Smooth muscle cell (in vitro differentiated cells): ENCODE data around the gene METRN. TPM values are rescaled to one million over a fixed set of nuclear protein-coding genes. Genes with fewer than 3 reads are reported as not detected.

ENCODE experiments used
- DNase-seq: peaks from one replicate; lab custom pipeline; 2025; ENCODE audit not compliant: unreplicated experiment; lab: John Stamatoyannopoulos, UW
- H2AFZ ChIP-seq: fragments of 200-600 bp; sonication (generic); 2 replicates; pipeline ENCODE4 v1.6.0; 2016; ENCODE audit warnings: antibody characterized with exemption, low read depth, mild to moderate bottlenecking
- H3F3A ChIP-seq: fragments of 200-600 bp; sonication (generic); 2 replicates; pipeline ENCODE4 v1.6.0; 2017; ENCODE audit warnings: antibody characterized with exemption, low read depth
- H3K27ac ChIP-seq: fragments of 200-600 bp; sonication (generic); 2 replicates; pipeline ENCODE4 v1.5.1; 2016; ENCODE audit warnings: low read depth, mild to moderate bottlenecking
- H3K27me3 ChIP-seq: fragments of 200-600 bp; sonication (generic); 2 replicates; pipeline ENCODE4 v1.6.1; 2016; ENCODE audit warnings: low read depth, mild to moderate bottlenecking
- H3K36me3 ChIP-seq: fragments of 200-600 bp; sonication (generic); 2 replicates; pipeline ENCODE4 v1.5.1; 2016; ENCODE audit warnings: low read depth
- H3K4me1 ChIP-seq: fragments of 200-600 bp; sonication (generic); 2 replicates; pipeline ENCODE4 v1.5.1; 2016; ENCODE audit warnings: low read depth
- H3K4me2 ChIP-seq: fragments of 200-600 bp; sonication (generic); 2 replicates; pipeline ENCODE4 v1.6.0; 2016; ENCODE audit warnings: mild to moderate bottlenecking
- H3K4me3 ChIP-seq: fragments of 200-600 bp; sonication (generic); 2 replicates; pipeline ENCODE4 v1.5.1; 2016; ENCODE audit warnings: mild to moderate bottlenecking
- H3K79me2 ChIP-seq: fragments of 200-600 bp; sonication (generic); 2 replicates; pipeline ENCODE4 v1.6.0; 2016; ENCODE audit warnings: low read depth, mild to moderate bottlenecking
- H3K9ac ChIP-seq: fragments of 200-600 bp; sonication (generic); 2 replicates; pipeline ENCODE4 v1.6.0; 2016; ENCODE audit warnings: low read depth
- H3K9me3 ChIP-seq: fragments of 200-600 bp; sonication (generic); replicated peaks from 2 replicates; pipeline ENCODE4 v1.5.1; 2016; ENCODE audit warnings: low read depth
- H4K20me1 ChIP-seq: fragments of 200-600 bp; sonication (generic); 2 replicates; pipeline ENCODE4 v1.6.0; 2016; ENCODE audit warnings: low read depth
- CTCF ChIP-seq: fragments of 200-600 bp; sonication (generic); IDR thresholded peaks from 2 replicates; pipeline ENCODE4 v1.5.1; 2017; ENCODE audit warnings: borderline replicate concordance, mild to moderate bottlenecking, antibody characterized with exemption; ENCODE audit not compliant: insufficient read depth, poor library complexity, severe bottlenecking
- WGBS: methylation state at CpG from one replicate; pipeline ENCODE4 v1.1.7; 2016; ENCODE audit warnings: low lambda C conversion rate; 5-methylcytosine and 5-hydroxymethylcytosine counted together
- polyA plus RNA-seq: library from polyadenylated mRNA; unstranded; fragments of >200 nt; fragmentation: Nextera tagmentation; extraction: Ambion mirVana; gene quantifications from 2 replicates; pipeline ENCODE4 v1.2.1, GENCODE V29; 2016
- total RNA-seq: library from RNA; depleted of rRNA; stranded (reverse); fragments of >200 nt; gene quantifications from 2 replicates; pipeline ENCODE4 v1.2.3, GENCODE V29; 2014

METRN gene
- total and polyA plus RNA-seq, 2 experiments from 2014 or later: 30.6 to 193 TPM

DNA sequence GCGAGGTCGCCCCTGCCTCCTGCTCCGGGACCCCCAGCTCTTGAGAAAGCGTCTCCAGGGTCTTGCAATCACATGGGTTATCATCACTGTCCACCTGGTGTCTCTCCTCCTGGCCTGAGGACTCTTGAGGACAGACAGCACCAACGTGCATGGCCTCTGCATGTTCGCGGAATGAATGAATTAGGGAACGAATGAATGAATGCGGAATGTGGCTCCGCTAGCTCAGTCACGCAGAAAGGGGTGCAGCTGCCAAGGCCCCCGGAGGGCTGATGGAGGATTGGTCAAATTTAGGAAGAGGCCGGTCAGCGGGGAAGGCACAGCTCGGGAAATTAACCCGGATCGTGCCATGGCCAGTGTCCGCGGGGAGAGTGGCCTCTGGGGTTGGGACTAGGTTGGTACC lies 12.6 kb upstream of the METRN start:
- no peaks in the 10 kb centered on the region for H3K9me3 ChIP-seq
- no peaks in the 10 kb centered on the region for H3K4me1 ChIP-seq
- H3K27me3 ChIP-seq: peaks cover 88% of the 10 kb centered on the region
- no peak overlapping the region for H3K4me3 ChIP-seq
- no peak overlapping the region for H3K4me2 ChIP-seq
- H2AFZ ChIP-seq: no peak overlapping the region
- WGBS: 87% methylated on average over 19 of the region's 19 CpGs
- H3F3A ChIP-seq: no peaks in the 10 kb centered on the region
- H3K27ac ChIP-seq: no peak overlapping the region
- no peak for DNase-seq
- peaks cover 7% of the 10 kb centered on the region for H4K20me1 ChIP-seq
- H3K9ac ChIP-seq: no peak overlapping the region
- no peaks in the 10 kb centered on the region for H3K79me2 ChIP-seq
- H3K36me3 ChIP-seq: no peaks in the 10 kb centered on the region
- no peak for TF ChIP-seq CTCF

GRCh38 chr16:703406-703805 lies 11.5 kb upstream of the METRN start:
- no peaks in the 10 kb centered on the region for H3K4me1 ChIP-seq
- H3K27me3 ChIP-seq: peaks cover 92% of the 10 kb centered on the region
- DNase-seq: no peak
- no peaks in the 10 kb centered on the region for H3F3A ChIP-seq
- no peak overlapping the region for H3K9ac ChIP-seq
- no peak overlapping the region for H3K4me3 ChIP-seq
- no peaks in the 10 kb centered on the region for H3K36me3 ChIP-seq
- H3K27ac ChIP-seq: no peak overlapping the region
- no peaks in the 10 kb centered on the region for H3K9me3 ChIP-seq
- TF ChIP-seq CTCF: no peak
- peaks cover 7% of the 10 kb centered on the region for H4K20me1 ChIP-seq
- H3K79me2 ChIP-seq: no peaks in the 10 kb centered on the region
- no peak overlapping the region for H2AFZ ChIP-seq
- H3K4me2 ChIP-seq: no peak overlapping the region
- 90% methylated on average over 12 of the region's 12 CpGs for WGBS

DNA sequence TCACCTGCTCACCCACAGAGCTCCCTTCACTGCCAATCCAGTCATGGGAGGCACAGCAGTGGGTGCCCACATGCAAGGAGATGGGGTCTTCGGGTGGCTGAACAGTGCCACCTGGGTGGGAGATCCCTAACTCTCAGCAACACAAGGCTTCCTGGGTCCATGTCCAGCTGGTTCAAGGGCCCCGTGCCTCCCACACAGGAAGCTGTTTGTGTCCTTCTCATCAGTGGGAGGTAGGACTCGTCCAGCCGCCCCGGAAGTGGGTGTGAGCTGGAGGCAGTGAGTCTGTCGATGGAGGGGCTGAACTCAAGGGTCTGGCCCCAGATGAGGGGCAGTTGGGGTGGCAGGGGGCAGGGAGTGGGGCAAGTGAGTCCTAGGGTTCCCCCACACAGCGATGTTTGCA lies 10.9 kb upstream of the METRN start:
- Histone ChIP-seq H4K20me1 (peaks cover 7% of the 10 kb centered on the region), H3K4me3 (no peak overlapping the region), H3K9ac (no peak overlapping the region), H3F3A (no peaks in the 10 kb centered on the region), H2AFZ (no peak overlapping the region), H3K4me1 (no peaks in the 10 kb centered on the region), H3K27me3 (peaks cover 93% of the 10 kb centered on the region), H3K79me2 (no peaks in the 10 kb centered on the region), H3K36me3 (no peaks in the 10 kb centered on the region), H3K27ac (no peak overlapping the region), H3K4me2 (no peak overlapping the region), H3K9me3 (no peaks in the 10 kb centered on the region)
- WGBS: 83% methylated on average over 7 of the region's 7 CpGs
- TF ChIP-seq CTCF: no peak
- DNase-seq: no peak

- Histone ChIP-seq H3K9ac (no peak overlapping the region), H3K4me1 (peaks cover 2% of the 10 kb centered on the region), H3K4me2 (no peak overlapping the region), H3K4me3 (no peak overlapping the region), H3F3A (no peaks in the 10 kb centered on the region), H3K27me3 (peaks cover 87% of the 10 kb centered on the region), H3K27ac (no peak overlapping the region), H2AFZ (no peak overlapping the region), H4K20me1 (peaks cover 7% of the 10 kb centered on the region), H3K9me3 (no peaks in the 10 kb centered on the region), H3K79me2 (no peaks in the 10 kb centered on the region), H3K36me3 (no peaks in the 10 kb centered on the region)
- DNase-seq: no peak
- WGBS: 35% methylated on average over 28 of the region's 50 CpGs
- TF ChIP-seq CTCF: no peak
These were observed 10.2 kb upstream of the METRN start for GRCh38 chr16:704552-705380.
